Ishikawa (cell line): ENCODE data around the gene ADNP2.

Source experiments
- CEBPB ChIP-seq: IDR thresholded peaks from 2 replicates; pipeline ENCODE4 v1.6.1; 2012
- CREB1 ChIP-seq: IDR thresholded peaks from 2 replicates; pipeline ENCODE4 v1.6.1; 2012; ENCODE audit warnings: low read depth
- EGR1 ChIP-seq: IDR thresholded peaks from 2 replicates; pipeline ENCODE4 v1.6.1; 2012
- EP300 ChIP-seq: IDR thresholded peaks from 2 replicates; pipeline ENCODE4 v1.6.1; 2012; ENCODE audit warnings: borderline replicate concordance
- FOXM1 ChIP-seq: IDR thresholded peaks from 2 replicates; pipeline ENCODE4 v1.6.1; 2012; ENCODE audit warnings: low read depth, borderline replicate concordance
- NFIC ChIP-seq: IDR thresholded peaks from 2 replicates; pipeline ENCODE4 v1.6.1; 2012
- RAD21 ChIP-seq: IDR thresholded peaks from 2 replicates; pipeline ENCODE4 v1.6.1; 2012; ENCODE audit warnings: low read depth
- TAF1 ChIP-seq: IDR thresholded peaks from 2 replicates; pipeline ENCODE4 v1.6.1; 2012; ENCODE audit warnings: low read depth, mild to moderate bottlenecking
- TCF12 ChIP-seq: IDR thresholded peaks from 2 replicates; pipeline ENCODE4 v1.6.1; 2012; ENCODE audit warnings: low read depth
- TEAD4 ChIP-seq: IDR thresholded peaks from 2 replicates; pipeline ENCODE4 v1.6.1; 2012
- YY1 ChIP-seq: IDR thresholded peaks from 2 replicates; pipeline ENCODE4 v1.6.1; 2012; ENCODE audit warnings: low read depth
- ZBTB7A ChIP-seq: IDR thresholded peaks from 2 replicates; pipeline ENCODE4 v1.6.1; 2012; ENCODE audit warnings: low read depth
- TF ChIP-seq, protein P1 (sequence below): IDR thresholded peaks from 2 replicates; pipeline ENCODE4 v1.6.1; 2012
- TF ChIP-seq, protein P2 (sequence below): IDR thresholded peaks from 2 replicates; pipeline ENCODE4 v1.6.1; 2012
- TF ChIP-seq, protein P3 (sequence below): IDR thresholded peaks from 2 replicates; pipeline ENCODE4 v1.6.1; 2012; ENCODE audit warnings: low read depth, mild to moderate bottlenecking

Gene ADNP2

DNA sequence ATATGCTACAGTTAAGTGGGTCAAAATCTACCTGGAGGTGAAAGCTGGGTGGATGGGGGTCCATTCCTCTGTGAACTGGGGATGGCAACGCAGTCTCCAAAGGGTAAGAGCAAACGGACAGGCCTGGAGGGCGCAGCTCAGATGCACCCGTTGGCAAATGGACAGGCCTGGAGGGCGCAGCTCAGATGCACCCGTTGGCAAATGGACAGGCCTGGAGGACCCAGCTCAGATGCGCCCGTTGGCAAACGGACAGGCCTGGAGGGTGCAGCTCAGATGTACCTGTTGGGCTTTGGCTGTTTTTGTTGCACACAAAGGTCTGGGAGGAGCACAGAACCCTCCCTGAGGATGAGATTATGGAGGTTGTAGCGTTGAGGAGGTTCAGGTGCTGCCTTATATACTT lies 41.2 kb upstream of the ADNP2 start:
- TF ChIP-seq YY1: no peak
- no peak for TF ChIP-seq FOXM1
- no peak for TF ChIP-seq EP300
- TF ChIP-seq CREB1: no peak
- no peak for TF ChIP-seq TEAD4
- TF ChIP-seq, protein P1, sequence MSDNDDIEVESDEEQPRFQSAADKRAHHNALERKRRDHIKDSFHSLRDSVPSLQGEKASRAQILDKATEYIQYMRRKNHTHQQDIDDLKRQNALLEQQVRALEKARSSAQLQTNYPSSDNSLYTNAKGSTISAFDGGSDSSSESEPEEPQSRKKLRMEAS: no peak
- TF ChIP-seq ZBTB7A: no peak
- no peak for TF ChIP-seq EGR1
- TF ChIP-seq, protein P2, sequence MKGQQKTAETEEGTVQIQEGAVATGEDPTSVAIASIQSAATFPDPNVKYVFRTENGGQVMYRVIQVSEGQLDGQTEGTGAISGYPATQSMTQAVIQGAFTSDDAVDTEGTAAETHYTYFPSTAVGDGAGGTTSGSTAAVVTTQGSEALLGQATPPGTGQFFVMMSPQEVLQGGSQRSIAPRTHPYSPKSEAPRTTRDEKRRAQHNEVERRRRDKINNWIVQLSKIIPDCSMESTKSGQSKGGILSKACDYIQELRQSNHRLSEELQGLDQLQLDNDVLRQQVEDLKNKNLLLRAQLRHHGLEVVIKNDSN: no peak
- TF ChIP-seq, protein P3, sequence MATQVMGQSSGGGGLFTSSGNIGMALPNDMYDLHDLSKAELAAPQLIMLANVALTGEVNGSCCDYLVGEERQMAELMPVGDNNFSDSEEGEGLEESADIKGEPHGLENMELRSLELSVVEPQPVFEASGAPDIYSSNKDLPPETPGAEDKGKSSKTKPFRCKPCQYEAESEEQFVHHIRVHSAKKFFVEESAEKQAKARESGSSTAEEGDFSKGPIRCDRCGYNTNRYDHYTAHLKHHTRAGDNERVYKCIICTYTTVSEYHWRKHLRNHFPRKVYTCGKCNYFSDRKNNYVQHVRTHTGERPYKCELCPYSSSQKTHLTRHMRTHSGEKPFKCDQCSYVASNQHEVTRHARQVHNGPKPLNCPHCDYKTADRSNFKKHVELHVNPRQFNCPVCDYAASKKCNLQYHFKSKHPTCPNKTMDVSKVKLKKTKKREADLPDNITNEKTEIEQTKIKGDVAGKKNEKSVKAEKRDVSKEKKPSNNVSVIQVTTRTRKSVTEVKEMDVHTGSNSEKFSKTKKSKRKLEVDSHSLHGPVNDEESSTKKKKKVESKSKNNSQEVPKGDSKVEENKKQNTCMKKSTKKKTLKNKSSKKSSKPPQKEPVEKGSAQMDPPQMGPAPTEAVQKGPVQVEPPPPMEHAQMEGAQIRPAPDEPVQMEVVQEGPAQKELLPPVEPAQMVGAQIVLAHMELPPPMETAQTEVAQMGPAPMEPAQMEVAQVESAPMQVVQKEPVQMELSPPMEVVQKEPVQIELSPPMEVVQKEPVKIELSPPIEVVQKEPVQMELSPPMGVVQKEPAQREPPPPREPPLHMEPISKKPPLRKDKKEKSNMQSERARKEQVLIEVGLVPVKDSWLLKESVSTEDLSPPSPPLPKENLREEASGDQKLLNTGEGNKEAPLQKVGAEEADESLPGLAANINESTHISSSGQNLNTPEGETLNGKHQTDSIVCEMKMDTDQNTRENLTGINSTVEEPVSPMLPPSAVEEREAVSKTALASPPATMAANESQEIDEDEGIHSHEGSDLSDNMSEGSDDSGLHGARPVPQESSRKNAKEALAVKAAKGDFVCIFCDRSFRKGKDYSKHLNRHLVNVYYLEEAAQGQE: no peak
- no peak for TF ChIP-seq RAD21
- no peak for TF ChIP-seq CEBPB
- no peak for TF ChIP-seq TCF12
- no peak for TF ChIP-seq TAF1

DNA sequence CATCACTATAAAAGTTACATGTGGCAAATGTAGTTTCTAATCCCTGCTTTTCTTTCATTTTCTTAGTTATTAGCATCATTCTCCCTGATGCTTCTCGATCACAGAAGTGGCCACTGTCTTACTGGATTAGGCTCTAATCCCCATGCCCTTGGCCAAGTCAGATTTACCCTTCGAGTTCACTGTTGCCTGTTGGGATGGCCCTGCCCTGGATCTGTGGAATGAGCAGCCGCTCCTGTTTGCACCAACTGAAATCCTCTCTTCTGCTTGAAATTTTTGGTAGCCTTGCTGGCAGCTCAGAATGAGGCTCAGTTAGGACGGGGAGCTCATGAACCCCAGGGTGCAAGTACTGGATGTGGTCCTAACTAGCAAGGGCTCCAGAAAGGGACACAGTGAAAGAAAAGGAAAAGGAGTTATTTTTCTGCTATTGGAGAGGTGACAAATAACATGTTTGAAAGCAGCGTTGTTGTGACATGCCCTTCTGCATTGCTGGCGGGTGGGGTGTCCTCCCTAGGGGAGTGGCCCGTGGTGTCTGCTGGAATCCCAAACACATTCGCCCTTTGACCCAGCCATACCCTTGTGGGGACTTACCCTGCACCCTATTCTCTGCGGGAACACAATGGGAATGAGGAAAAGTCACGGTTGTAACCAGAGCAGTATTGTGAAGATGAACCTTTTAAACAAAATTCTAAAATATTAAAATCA lies 40.3 kb upstream of the ADNP2 start:
- TF ChIP-seq, protein P1: no peak
- no peak for TF ChIP-seq YY1
- TF ChIP-seq, protein P2: no peak
- TF ChIP-seq RAD21: no peak
- TF ChIP-seq EP300: no peak
- TF ChIP-seq, protein P3: no peak
- TF ChIP-seq FOXM1: no peak
- TF ChIP-seq CREB1: no peak
- no peak for TF ChIP-seq TCF12
- TF ChIP-seq CEBPB: no peak
- no peak for TF ChIP-seq EGR1
- TF ChIP-seq NFIC: no peak
- TF ChIP-seq TEAD4: no peak
- TF ChIP-seq TAF1: no peak

DNA sequence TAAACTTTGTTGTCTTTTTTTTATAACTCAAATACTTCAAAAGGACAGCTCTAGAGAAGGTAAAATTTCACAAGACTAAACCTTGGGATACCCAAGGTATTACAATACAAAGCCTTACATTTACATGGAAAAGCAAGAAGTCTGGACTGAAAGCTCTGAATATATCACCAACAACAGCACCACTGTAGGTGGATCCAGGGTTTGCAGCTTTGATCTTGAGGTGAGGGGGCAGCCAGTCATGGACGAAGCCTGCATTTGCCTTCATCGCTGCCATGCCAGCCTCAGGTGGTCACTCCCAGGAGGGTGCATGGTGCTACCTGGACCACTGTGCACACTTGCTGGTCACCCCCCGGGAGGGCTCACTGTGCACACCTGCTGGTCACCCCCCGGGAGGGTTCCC lies 38.2 kb upstream of the ADNP2 start:
- no peak for TF ChIP-seq FOXM1
- TF ChIP-seq RAD21: no peak
- TF ChIP-seq TCF12: no peak
- no peak for TF ChIP-seq TEAD4
- TF ChIP-seq CEBPB: no peak
- TF ChIP-seq YY1: no peak
- TF ChIP-seq, protein P2: no peak
- TF ChIP-seq TAF1: no peak
- no peak for TF ChIP-seq NFIC
- TF ChIP-seq CREB1: no peak
- TF ChIP-seq, protein P3: no peak
- no peak for TF ChIP-seq ZBTB7A
- TF ChIP-seq EP300: no peak
- TF ChIP-seq EGR1: no peak
- TF ChIP-seq, protein P1: no peak
